T-helper 2 cell treated with Interferon-gamma antibody and Interleukin-4, amounts not matched to agents 100 ng/mL and 5 ng/mL, for 36 hours (primary cell): ENCODE data around the gene TMEM198. TPM values are rescaled to one million over a fixed set of nuclear protein-coding genes. Genes with fewer than 3 reads are reported as not detected.

Experiments used
- intact Hi-C: fragments of 100-400 bp; cut with micrococcal nuclease; formaldehyde crosslinking; loops from one replicate; pipeline ENCODE4 v1.15.1; 2023
- total RNA-seq: library from RNA; stranded (reverse); gene quantifications from 2 replicates; pipeline ENCODE4 v1.2.3, GENCODE V29; 2022

The TMEM198 gene
- 0.41 and 0.77 TPM in 2 replicates for total RNA-seq

GRCh38 chr2:219543596-219544358 is at the start of gene TMEM198, which contains the start of gene CHPF:
TSS of gene TMEM198 (plus strand) at chr2:219544028. CDS start at chr2:219544728, 700 bp downstream.
TSS of gene CHPF (minus strand) at chr2:219543809. CDS start at chr2:219543538, 271 bp downstream.
- intact Hi-C loops: loop anchor here (1.0 to 5.0 kb wide), 8 partner anchors 9 to 1271 kb away; partner anchors contain the start of genes AAMP, CNPPD1, GMPPA and NHEJ1

- intact Hi-C loops: loop anchor here (1.0 to 10.0 kb wide), 4 partner anchors 35 to 783 kb away; partner anchors contain the start of genes DNAJB2 and TTLL4
Measured at GRCh38 chr2:219494952-219495530, 48.8 kb upstream of the TMEM198 start.

GRCh38 chr2:219495531-219496122 is 48.2 kb upstream of the TMEM198 start:
- intact Hi-C loops: loop anchor here (1.0 to 10.0 kb wide), 4 partner anchors 35 to 783 kb away; partner anchors contain the start of genes DNAJB2 and TTLL4

GRCh38 chr2:219496247-219496824 is 47.5 kb upstream of the TMEM198 start:
- intact Hi-C loops: loop anchor here (5.0 to 10.0 kb wide), 3 partner anchors 146 to 784 kb away; partner anchors contain the start of genes DNAJB2 and TTLL4

GRCh38 chr2:219496825-219497494 is 46.9 kb upstream of the TMEM198 start:
- intact Hi-C loops: loop anchor here (5.0 to 10.0 kb wide), 3 partner anchors 145 to 785 kb away; partner anchors contain the start of genes DNAJB2 and TTLL4

- intact Hi-C loops: loop anchor here (1.0 to 10.0 kb wide), 7 partner anchors 12 to 785 kb away; partner anchors contain the start of genes CHPF, DNAJB2, STK11IP and TTLL4
Measured at GRCh38 chr2:219497495-219498279, 46.1 kb upstream of the TMEM198 start.

- intact Hi-C loops: loop anchor here (1.0 to 10.0 kb wide), 7 partner anchors 11 to 786 kb away; partner anchors contain the start of genes CHPF, DNAJB2, STK11IP and TTLL4
Measured at GRCh38 chr2:219498280-219499057, 45.4 kb upstream of the TMEM198 start, which contains the start of gene GMPPA. TSS of gene GMPPA (plus strand) at chr2:219498891. CDS start at chr2:219499976, 1,085 bp downstream.

- intact Hi-C loops: loop anchor here (5.0 to 10.0 kb wide), 3 partner anchors 143 to 787 kb away; partner anchors contain the start of genes DNAJB2 and TTLL4
Measured at GRCh38 chr2:219499058-219499307, 44.8 kb upstream of the TMEM198 start.

GRCh38 chr2:219499555-219499954 is 44.3 kb upstream of the TMEM198 start:
- intact Hi-C loops: loop anchor here (5.0 to 10.0 kb wide), 3 partner anchors 143 to 787 kb away; partner anchors contain the start of genes DNAJB2 and TTLL4

GRCh38 chr2:219500135-219500534 is 43.7 kb upstream of the TMEM198 start:
- intact Hi-C loops: no loop called here

- intact Hi-C loops: no loop called here
Measured at GRCh38 chr2:219501849-219502248, 42.0 kb upstream of the TMEM198 start.

GRCh38 chr2:219502618-219503017 is 41.2 kb upstream of the TMEM198 start:
- intact Hi-C loops: no loop called here

- intact Hi-C loops: no loop called here
Measured at GRCh38 chr2:219505585-219505984, 38.2 kb upstream of the TMEM198 start.

- intact Hi-C loops: no loop called here
Measured at GRCh38 chr2:219506153-219506801, 37.6 kb upstream of the TMEM198 start.

GRCh38 chr2:219506802-219507526 is 36.9 kb upstream of the TMEM198 start:
- intact Hi-C loops: no loop called here

GRCh38 chr2:219507581-219508443 is 36.0 kb upstream of the TMEM198 start:
- intact Hi-C loops: no loop called here

- intact Hi-C loops: no loop called here
Measured at GRCh38 chr2:219508444-219508734, 35.4 kb upstream of the TMEM198 start.
